ENCODE measurements around the gene ANKRD12.
"Not testable (repeated sequence)": the region's sequence is repeated elsewhere in the genome, so short reads cannot be mapped to it uniquely, and the experiment has no call there.

The ANKRD12 gene

GRCh38 chr18:9157806-9158205 lies 21.2 kb downstream of the ANKRD12 start:
- no peak overlapping the region for H3K27ac ChIP-seq
- no peak for DNase-seq (ENCODE audit: low spot score)
- no peak for TF ChIP-seq CTCF (IDR thresholded peaks at IDR 0.05)

GRCh38 chr18:9160014-9160413 lies 23.4 kb downstream of the ANKRD12 start:
- no peak overlapping the region for H3K27ac ChIP-seq
- TF ChIP-seq CTCF (IDR thresholded peaks at IDR 0.05) = no peak
- no peak for DNase-seq (ENCODE audit: low spot score)
- H3K4me3 ChIP-seq = no peak overlapping the region

More at GRCh38 chr18:9157806-9158205, 21.2 kb downstream of the ANKRD12 start:
- no peak overlapping the region for H3K4me3 ChIP-seq

GRCh38 chr18:9162663-9163062 lies 26.1 kb downstream of the ANKRD12 start:
- not testable (repeated sequence) for DNase-seq (ENCODE audit: low spot score); H3K27ac ChIP-seq; H3K4me3 ChIP-seq

- not testable (repeated sequence) for H3K27ac ChIP-seq; H3K4me3 ChIP-seq; DNase-seq (ENCODE audit: low spot score)
Measured at GRCh38 chr18:9164149-9164548, 27.6 kb downstream of the ANKRD12 start.

GRCh38 chr18:9165883-9166282 lies 29.3 kb downstream of the ANKRD12 start:
- not testable (repeated sequence) for H3K4me3 ChIP-seq; DNase-seq (ENCODE audit: low spot score); H3K27ac ChIP-seq

- not testable (repeated sequence) for H3K27ac ChIP-seq; H3K4me3 ChIP-seq; DNase-seq (ENCODE audit: low spot score)
Measured at GRCh38 chr18:9169515-9169914, 32.9 kb downstream of the ANKRD12 start.

- H3K27ac ChIP-seq; DNase-seq (ENCODE audit: low spot score); H3K4me3 ChIP-seq: not testable (repeated sequence)
Measured at GRCh38 chr18:9171919-9172318, 35.3 kb downstream of the ANKRD12 start.

GRCh38 chr18:9172506-9173127 lies 36.0 kb downstream of the ANKRD12 start:
- TF ChIP-seq CTCF (IDR thresholded peaks at IDR 0.05) = no peak
- H3K27ac ChIP-seq = no peak overlapping the region
- DNase-seq (ENCODE audit: low spot score) = no peak
- no peak overlapping the region for H3K4me3 ChIP-seq

- no peak for DNase-seq (ENCODE audit: low spot score)
- Histone ChIP-seq H3K27ac (no peak overlapping the region), H3K4me3 (no peak overlapping the region)
- TF ChIP-seq CTCF (IDR thresholded peaks at IDR 0.05) = no peak
Measured at GRCh38 chr18:9173770-9174233, 37.2 kb downstream of the ANKRD12 start.

GRCh38 chr18:9174302-9174701 lies 37.7 kb downstream of the ANKRD12 start:
- DNase-seq (ENCODE audit: low spot score) = no peak
- TF ChIP-seq CTCF (IDR thresholded peaks at IDR 0.05) = no peak
- no peak overlapping the region for H3K4me3 ChIP-seq
- no peak overlapping the region for H3K27ac ChIP-seq
